Measurements from ENCODE around the gene SLC25A48.

SLC25A48 gene

DNA sequence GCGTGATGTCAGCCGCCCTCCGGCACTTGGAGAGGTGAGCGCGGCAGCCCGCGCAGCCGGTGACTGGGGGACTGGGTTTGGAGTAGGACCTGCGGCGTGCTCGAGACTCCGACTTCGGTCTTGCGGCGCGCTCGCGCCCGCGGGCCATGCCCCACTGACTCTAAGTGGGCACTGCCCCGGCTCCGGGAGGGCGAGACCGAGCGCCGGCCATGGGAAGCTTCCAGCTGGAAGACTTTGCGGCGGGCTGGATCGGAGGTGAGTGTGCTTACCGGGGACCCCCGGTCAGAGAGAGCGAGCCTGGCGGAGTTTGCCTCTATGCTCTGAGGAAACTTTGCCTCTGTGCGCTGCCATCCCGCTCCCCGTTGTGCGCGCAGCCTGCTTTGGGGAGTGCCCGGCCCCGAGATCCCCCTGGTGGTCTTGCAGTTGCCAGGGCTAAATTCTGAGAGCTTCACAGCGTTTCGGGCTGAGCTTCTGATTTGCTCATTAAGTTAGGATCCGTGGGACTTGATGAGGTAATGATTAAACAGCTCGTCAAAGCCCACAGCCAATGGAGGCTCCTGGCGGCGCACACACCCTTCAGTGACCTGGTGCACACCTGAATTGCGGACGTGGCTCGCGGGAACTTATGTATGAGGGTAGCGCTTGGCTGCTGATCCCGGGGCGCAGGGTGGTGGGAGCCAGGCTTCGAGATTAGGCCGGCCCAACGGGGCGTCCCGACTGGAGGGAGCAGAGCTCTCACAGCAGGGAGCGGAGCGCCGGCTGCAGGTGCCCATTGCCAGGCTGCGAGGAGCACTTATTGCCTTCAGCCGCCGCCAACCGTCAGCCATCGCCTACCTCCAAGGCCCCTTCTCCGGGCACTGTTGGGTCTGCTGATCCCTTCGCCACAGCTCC lies at the start of gene SLC25A48:
Gene SLC25A48, plus strand, starts transcription at position 25 of the 891 bp plus-strand sequence. Its CDS starts 185 bp downstream, at position 210.
- DNase-seq: peak; percentile 48

- no peak for DNase-seq
These were observed 33.8 kb upstream of the SLC25A48 start for GRCh38 chr5:135800656-135801055.

- no peak for DNase-seq
These were observed 24.1 kb upstream of the SLC25A48 start for GRCh38 chr5:135810188-135810943.

- no peak for DNase-seq
These were observed 23.5 kb upstream of the SLC25A48 start for GRCh38 chr5:135811007-135811406.

DNA sequence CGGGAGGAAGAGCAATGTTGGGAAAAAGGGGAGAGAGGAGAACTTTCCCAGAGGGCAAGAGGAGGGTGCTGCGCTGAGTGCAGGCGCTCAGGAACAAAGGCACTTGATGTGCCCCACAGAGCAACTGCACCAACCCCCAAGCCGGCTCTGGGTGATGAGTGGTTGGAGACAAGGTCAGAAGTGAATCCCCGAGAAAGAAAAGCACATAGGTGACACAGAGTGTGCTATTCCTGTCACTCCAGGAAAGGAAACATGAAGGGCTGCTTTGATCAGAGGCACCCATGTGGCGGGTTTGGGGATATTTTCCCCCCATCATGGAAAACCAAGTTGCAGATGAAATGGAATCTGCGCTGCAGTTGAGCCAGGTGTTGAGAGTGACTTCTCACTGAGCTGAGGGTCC lies 20.7 kb upstream of the SLC25A48 start:
- no peak for DNase-seq

DNA sequence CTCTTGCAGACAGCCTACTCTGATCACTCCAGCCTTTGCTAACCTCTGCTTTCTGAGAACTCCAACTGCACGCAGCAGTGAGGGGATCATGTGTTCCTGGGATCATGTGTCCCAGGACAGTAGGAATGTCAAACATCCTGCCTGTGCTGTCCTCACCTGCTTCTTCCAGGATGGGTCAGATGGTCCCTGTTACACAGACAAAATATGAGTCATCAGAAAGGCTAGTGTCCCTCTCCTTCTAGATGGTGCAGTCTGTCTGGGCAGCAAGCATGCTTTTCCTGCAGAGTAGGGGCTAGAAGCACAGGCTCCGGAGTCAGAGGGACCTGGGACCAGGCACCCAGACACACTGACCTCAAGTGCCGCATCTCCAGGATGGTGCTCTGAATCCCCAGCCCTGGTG lies 20.1 kb upstream of the SLC25A48 start:
- no peak for DNase-seq

- DNase-seq: no peak
These were observed 19.7 kb upstream of the SLC25A48 start for GRCh38 chr5:135814812-135815211.

GRCh38 chr5:135821061-135821801 lies 13.2 kb upstream of the SLC25A48 start:
- no peak for DNase-seq

GRCh38 chr5:135821802-135822201 lies 12.7 kb upstream of the SLC25A48 start:
- no peak for DNase-seq

- no peak for DNase-seq
These were observed 12.2 kb upstream of the SLC25A48 start for GRCh38 chr5:135822286-135822685.

- no peak for DNase-seq
These were observed 11.5 kb upstream of the SLC25A48 start for GRCh38 chr5:135822959-135823358.

DNA sequence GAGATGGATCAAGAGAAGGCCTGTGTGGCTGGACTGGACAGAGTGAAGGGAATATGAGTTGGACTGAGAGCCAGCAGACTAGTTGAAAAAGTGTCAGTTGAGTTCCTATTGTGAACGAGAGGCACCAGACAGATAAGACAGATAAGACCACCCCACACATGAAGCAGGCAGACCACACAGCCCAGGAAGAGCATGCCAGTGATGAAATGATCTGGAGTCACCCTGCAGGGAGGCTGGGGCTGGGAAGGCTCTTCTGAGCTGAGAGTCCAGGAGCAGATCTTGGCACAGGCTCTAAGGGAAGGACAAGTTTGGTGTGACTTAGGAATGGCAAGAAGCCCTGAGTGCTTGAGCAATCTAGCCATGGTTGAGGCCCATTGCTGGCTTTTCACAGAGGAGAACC lies 10.6 kb upstream of the SLC25A48 start:
- no peak for DNase-seq

- DNase-seq: no peak
These were observed 9.9 kb upstream of the SLC25A48 start for GRCh38 chr5:135824541-135825041.

GRCh38 chr5:135825373-135826220 lies 8.9 kb upstream of the SLC25A48 start:
- no peak for DNase-seq

DNA sequence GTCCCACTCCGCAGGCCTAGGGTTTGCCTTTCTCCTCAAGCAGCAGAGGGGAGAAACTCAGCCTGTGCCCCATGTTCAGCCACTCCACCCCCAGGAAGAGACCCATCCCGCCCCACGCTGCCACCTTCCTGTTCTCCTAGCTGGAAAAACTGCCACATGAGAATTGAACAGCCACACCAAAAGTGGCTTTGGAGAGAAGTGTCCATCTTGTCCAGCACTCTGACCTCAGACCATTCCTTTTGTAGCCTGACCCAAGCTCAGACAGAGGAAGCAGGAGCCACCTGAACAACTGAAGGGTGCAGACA lies 8.3 kb upstream of the SLC25A48 start:
- DNase-seq: no peak

DNA sequence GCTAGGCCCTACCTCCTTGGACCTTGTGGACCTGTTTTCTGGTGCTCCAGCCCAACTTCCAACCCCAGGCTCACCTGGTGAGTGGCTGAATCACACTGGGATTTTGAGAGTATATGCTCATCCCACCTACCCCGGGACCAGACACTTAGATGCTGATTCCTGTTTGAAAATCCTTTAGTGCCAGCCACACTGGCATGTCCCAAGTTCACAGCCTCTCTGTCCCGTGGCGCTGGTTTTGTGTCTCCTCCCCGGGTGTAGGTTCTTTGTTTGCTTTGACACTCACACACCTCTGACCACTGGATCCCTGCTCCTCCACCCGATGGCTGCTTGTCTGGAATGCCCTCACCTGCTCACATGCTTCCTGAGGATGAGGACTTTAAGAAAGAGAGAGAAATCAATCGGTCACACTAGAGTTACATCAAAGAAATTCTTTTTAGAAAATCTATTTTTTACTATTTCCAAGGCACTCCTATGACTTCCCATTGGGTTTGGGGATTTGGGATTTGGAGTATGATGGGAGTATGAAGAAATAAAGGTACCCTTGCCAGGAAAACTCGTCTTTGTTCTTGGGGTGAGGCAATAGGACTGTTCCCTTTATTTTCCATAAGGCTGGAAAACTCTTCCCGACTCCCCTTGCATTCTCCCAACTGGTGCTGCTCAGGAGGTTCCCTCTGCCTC lies 7.3 kb upstream of the SLC25A48 start:
- DNase-seq: no peak

- no peak for DNase-seq
These were observed 6.3 kb upstream of the SLC25A48 start for GRCh38 chr5:135827965-135828781.

- no peak for DNase-seq
These were observed 5.7 kb upstream of the SLC25A48 start for GRCh38 chr5:135828782-135829127.

GRCh38 chr5:135829179-135829578 lies 5.3 kb upstream of the SLC25A48 start:
- no peak for DNase-seq

GRCh38 chr5:135829681-135830383 lies 4.6 kb upstream of the SLC25A48 start:
- peak; percentile 56 for DNase-seq
